ENCODE measurements around the gene POC1A. TPM values are rescaled to one million over a fixed set of nuclear protein-coding genes. Genes with fewer than 3 reads are reported as not detected.
A peak's percentile ranks its signal among the peaks of the same experiment; 100 is the strongest.
"Not testable (repeated sequence)": the region's sequence is repeated elsewhere in the genome, so short reads cannot be mapped to it uniquely, and the experiment has no call there.

POC1A gene
- total RNA-seq, 1 donor from 2014 or later = 4.7 TPM

- Histone ChIP-seq H3K36me3 (ENCODE audit: control insufficient read depth, insufficient read depth, low read length) (no peaks in the 10 kb centered on the region), H3K4me3 (ENCODE audit: low read depth, low read length) (peak overlapping the region; percentile 86), H3K27me3 (ENCODE audit: control insufficient read depth, insufficient read depth, low read length) (no peaks in the 10 kb centered on the region)
- no peak for TF ChIP-seq CTCF (IDR thresholded peaks at IDR 0.05; ENCODE audit: insufficient read depth, low read length, poor library complexity, severe bottlenecking)
- DNase-seq (ENCODE audit: low read depth) = no peak
Observed at GRCh38 chr3:52153389-52154096, 680 bp downstream of the POC1A start.

DNA sequence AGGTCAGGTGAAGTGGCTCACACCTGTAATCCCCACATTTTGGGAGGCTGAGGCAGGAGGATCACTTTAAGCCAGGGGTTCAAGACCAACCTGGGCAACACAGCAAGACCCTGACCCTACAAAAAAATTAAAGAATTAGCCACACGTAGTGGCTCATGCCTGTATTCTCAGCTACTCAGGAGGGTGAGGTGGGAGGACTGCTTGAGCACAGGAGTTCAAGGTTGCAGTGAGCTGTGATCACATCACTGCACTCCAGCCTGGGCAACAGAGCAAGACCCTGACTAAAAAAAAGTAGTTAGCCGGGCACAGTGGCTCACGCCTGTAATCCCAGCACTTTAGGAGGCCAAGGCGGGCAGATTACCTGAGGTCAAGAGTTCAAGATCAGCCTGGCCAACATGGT, 2.2 kb downstream of the POC1A start:
- not testable (repeated sequence) for H3K4me3 ChIP-seq (ENCODE audit: low read depth, low read length); H3K36me3 ChIP-seq (ENCODE audit: control insufficient read depth, insufficient read depth, low read length); H3K27me3 ChIP-seq (ENCODE audit: control insufficient read depth, insufficient read depth, low read length); DNase-seq (ENCODE audit: low read depth)

GRCh38 chr3:52150860-52151259, 3.4 kb downstream of the POC1A start:
- no peaks in the 10 kb centered on the region for H3K36me3 ChIP-seq (ENCODE audit: control insufficient read depth, insufficient read depth, low read length)

DNA sequence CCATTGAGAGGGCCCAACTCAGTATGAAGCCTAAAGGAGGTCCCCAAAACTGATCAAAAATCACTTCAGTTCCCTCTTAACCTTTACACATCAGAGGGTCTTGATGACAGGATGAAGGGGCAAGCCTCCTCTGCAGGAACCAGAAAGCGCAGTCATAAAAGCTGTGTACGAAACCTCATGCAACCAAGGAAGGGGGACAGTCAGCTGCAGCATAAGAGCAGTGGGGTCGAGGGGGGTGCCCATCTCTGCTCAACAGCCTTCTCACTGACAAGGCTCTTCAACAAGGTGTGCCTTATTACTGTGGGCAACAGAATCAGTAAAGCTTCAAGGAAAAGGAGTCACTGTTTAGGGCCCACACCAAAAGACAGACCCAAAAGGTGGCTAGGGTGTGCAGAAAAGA, 3.9 kb downstream of the POC1A start:
- H3K4me3 ChIP-seq (ENCODE audit: low read depth, low read length) = no peak overlapping the region
- no peak for DNase-seq (ENCODE audit: low read depth)
- no peaks in the 10 kb centered on the region for H3K27me3 ChIP-seq (ENCODE audit: control insufficient read depth, insufficient read depth, low read length)
- H3K36me3 ChIP-seq (ENCODE audit: control insufficient read depth, insufficient read depth, low read length) = no peaks in the 10 kb centered on the region
- TF ChIP-seq CTCF (IDR thresholded peaks at IDR 0.05; ENCODE audit: insufficient read depth, low read length, poor library complexity, severe bottlenecking) = no peak

More at GRCh38 chr3:52150860-52151259, 3.4 kb downstream of the POC1A start:
- no peak for TF ChIP-seq CTCF (IDR thresholded peaks at IDR 0.05; ENCODE audit: insufficient read depth, low read length, poor library complexity, severe bottlenecking)
- Histone ChIP-seq H3K4me3 (ENCODE audit: low read depth, low read length) (no peak overlapping the region), H3K27me3 (ENCODE audit: control insufficient read depth, insufficient read depth, low read length) (no peaks in the 10 kb centered on the region)
- DNase-seq (ENCODE audit: low read depth) = no peak

DNA sequence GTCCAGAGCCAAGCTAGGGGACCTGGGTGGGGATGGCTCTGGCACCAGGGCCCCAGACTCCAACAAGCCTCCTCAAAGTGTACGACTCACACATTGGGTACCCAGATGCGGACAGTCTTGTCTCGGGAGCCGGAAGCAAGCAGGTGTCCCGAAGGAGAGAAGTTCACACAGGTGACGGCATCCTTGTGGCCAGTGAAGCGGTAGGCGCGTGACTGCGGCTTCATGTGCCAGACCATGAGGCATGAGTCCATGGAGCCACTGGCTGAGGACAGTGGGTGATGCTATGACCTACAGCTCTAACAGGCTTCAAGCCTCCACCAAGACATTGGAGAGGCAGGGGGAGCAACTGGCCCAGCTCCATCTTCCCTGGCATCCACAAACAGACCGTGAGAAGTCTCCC, 4.5 kb downstream of the POC1A start:
- no peaks in the 10 kb centered on the region for H3K36me3 ChIP-seq (ENCODE audit: control insufficient read depth, insufficient read depth, low read length)
- no peak for TF ChIP-seq CTCF (IDR thresholded peaks at IDR 0.05; ENCODE audit: insufficient read depth, low read length, poor library complexity, severe bottlenecking)

GRCh38 chr3:52149021-52149420, 5.2 kb downstream of the POC1A start:
- Histone ChIP-seq H3K36me3 (ENCODE audit: control insufficient read depth, insufficient read depth, low read length) (no peaks in the 10 kb centered on the region), H3K4me3 (ENCODE audit: low read depth, low read length) (no peak overlapping the region), H3K27me3 (ENCODE audit: control insufficient read depth, insufficient read depth, low read length) (no peaks in the 10 kb centered on the region)
- TF ChIP-seq CTCF (IDR thresholded peaks at IDR 0.05; ENCODE audit: insufficient read depth, low read length, poor library complexity, severe bottlenecking) = no peak
- no peak for DNase-seq (ENCODE audit: low read depth)

More for the DNA sequence above, 4.5 kb downstream of the POC1A start:
- no peaks in the 10 kb centered on the region for H3K27me3 ChIP-seq (ENCODE audit: control insufficient read depth, insufficient read depth, low read length)
- DNase-seq (ENCODE audit: low read depth) = no peak
- H3K4me3 ChIP-seq (ENCODE audit: low read depth, low read length) = no peak overlapping the region
